HepG2 (cell line): ENCODE data around the gene OGT. TPM values are rescaled to one million over a fixed set of nuclear protein-coding genes. Genes with fewer than 3 reads are reported as not detected.

ENCODE experiments used
- ATAC-seq: fragments of 200-7000 bp; cut with Tn5 transposase; 3 replicates; pipeline ENCODE4 v1.9.1; 2020; ENCODE audit warnings: mild to moderate bottlenecking, moderate library complexity
- BruUV-seq: library from RNA; stranded (reverse); fragments of 400-500 nt; replicated peaks from 2 replicates; lab custom pipeline; 2021; lab: Mats Ljungman, UMichigan
- CTCF ChIA-PET: fragments of 300-600 bp; formaldehyde crosslinking; extraction: SDS; loops from one replicate; lab custom pipeline; 2021; ENCODE audit warnings: low total read pairs, inconsistent platforms, low intra/inter-chr PET ratio; lab: Yijun Ruan, JAX
- POLR2A ChIA-PET: fragments of 350-600 bp; sonication (Branson Sonifier 250); formaldehyde crosslinking; loops from one replicate; lab custom pipeline; 2020; ENCODE audit warnings: antibody characterized with exemption, inconsistent platforms; lab: Yijun Ruan, JAX
- DNase-seq: peaks from one replicate; pipeline ENCODE4 v3.0.0-alpha.2; 2015; ENCODE audit warnings: low spot score
- FAIRE-seq: peaks from 3 replicates; lab custom pipeline; 2011; peaks lifted over from hg19 to GRCh38; lab: Jason Lieb, UNC
- H2AFZ ChIP-seq: one replicate; pipeline ENCODE4 v1.6.1; 2011; ENCODE audit warnings: low read length, inconsistent platforms
- H3K27ac ChIP-seq: fragments of 300-600 bp; 3 replicates; pipeline ENCODE4 v1.8.0; 2011; ENCODE audit warnings: mixed run types, mild to moderate bottlenecking, mixed read lengths, low read length, inconsistent platforms; ENCODE audit not compliant: insufficient read depth; ENCODE audit errors: extremely low read length
- H3K27me3 ChIP-seq, 2 experiments: fragments of 200-600 bp in 1 of 2; 2 replicates in 1 of 2; 3 replicates in 1 of 2; pipeline versions ENCODE4 v1.6.0 to v1.8.0; 2011; ENCODE audit warnings: low read length in 2 of 2, mild to moderate bottlenecking in 2 of 2, moderate library complexity in 2 of 2, inconsistent platforms in 1 of 2; ENCODE audit not compliant: insufficient read depth in 2 of 2, control insufficient read depth in 1 of 2
- H3K36me3 ChIP-seq, 2 experiments: fragments of 200-600 bp in 1 of 2; replicated peaks in 1 of 2; 2 replicates in 1 of 2; 3 replicates in 1 of 2; pipeline versions ENCODE4 v1.5.1 to v1.8.0; 2011; ENCODE audit warnings: low read length in 2 of 2, inconsistent platforms in 1 of 2; ENCODE audit not compliant: insufficient read depth in 2 of 2, control insufficient read depth in 1 of 2
- H3K4me1 ChIP-seq: 2 replicates; pipeline ENCODE4 v1.5.1; 2012; ENCODE audit warnings: low read length, inconsistent platforms; ENCODE audit not compliant: insufficient read depth
- H3K4me2 ChIP-seq: 2 replicates; pipeline ENCODE4 v1.6.0; 2011; ENCODE audit warnings: low read depth, low read length, inconsistent platforms
- H3K4me3 ChIP-seq, 3 experiments: fragments of 200-600 bp in 1 of 3; sonication (generic), shearing (Covaris generic) in 1 of 3; replicated peaks in 1 of 3; 2 replicates each; pipeline ENCODE4 v1.5.1; 2011 to 2016; ENCODE audit warnings: low read length in 3 of 3, inconsistent platforms in 2 of 3, low read depth in 2 of 3, mild to moderate bottlenecking in 2 of 3, control low read depth in 1 of 3, mixed read lengths in 1 of 3; ENCODE audit not compliant: insufficient read depth in 1 of 3
- H3K79me2 ChIP-seq: one replicate; pipeline ENCODE4 v1.6.1; 2011; ENCODE audit warnings: low read length, inconsistent platforms; ENCODE audit not compliant: insufficient read depth
- H3K9ac ChIP-seq: 2 replicates; pipeline ENCODE4 v1.6.0; 2011; ENCODE audit warnings: mild to moderate bottlenecking, low read depth, low read length, inconsistent platforms; ENCODE audit not compliant: insufficient read depth
- H3K9me3 ChIP-seq: 2 replicates; pipeline ENCODE4 v1.5.1; 2012; ENCODE audit warnings: mild to moderate bottlenecking, low read length
- H4K20me1 ChIP-seq: 2 replicates; pipeline ENCODE4 v1.6.0; 2011; ENCODE audit warnings: inconsistent platforms, mild to moderate bottlenecking, low read length, moderate library complexity; ENCODE audit not compliant: insufficient read depth
- ZNF263 ChIP-seq: sonication (generic); formaldehyde crosslinking; IDR thresholded peaks from 2 replicates; pipeline ENCODE4 v1.4.0; 2020; ENCODE audit warnings: missing genetic modification reagents
- ZNF407 ChIP-seq: sonication (generic); formaldehyde crosslinking; IDR thresholded peaks from one replicate; pipeline ENCODE4 v1.5.1; 2020; ENCODE audit warnings: mild to moderate bottlenecking, missing genetic modification reagents; ENCODE audit errors: not compliant biosample characterization
- ZNF713 ChIP-seq: sonication (generic); formaldehyde crosslinking; IDR thresholded peaks from 2 replicates; pipeline ENCODE4 v1.4.0; 2020; ENCODE audit warnings: mild to moderate bottlenecking, missing genetic modification reagents
- WGBS: methylation state at CpG from one replicate; pipeline ENCODE4 v1.1.6; 2017; ENCODE audit warnings: low lambda C conversion rate; 5-methylcytosine and 5-hydroxymethylcytosine counted together
- in situ Hi-C: cut with HindIII; loops from 2 replicates; pipeline ENCODE4 v1.10.0; 2017; ENCODE audit warnings: low pct_unique_long_range_greater_than_20kb; ENCODE audit not compliant: extremely low pct_ligation_motif_present
- intact Hi-C: fragments of 100-400 bp; cut with micrococcal nuclease; formaldehyde crosslinking; loops from one replicate; pipeline ENCODE4 v1.10.0; 2022; ENCODE audit not compliant: unreplicated experiment
- polyA plus RNA-seq, 8 experiments: library from polyadenylated mRNA; depleted of rRNA in 3 of 8; stranded (reverse) in 7 of 8; unstranded in 1 of 8; fragments of >200 nt; fragmentation: Illumina TruSeq in 4 of 8; extraction: Trizol in 4 of 8; gene quantifications; 2 replicates each; pipeline versions ENCODE4 v1.2.1 to v1.2.3, GENCODE V29; 2011 to 2016; ENCODE audit warnings: low read depth in 4 of 8, missing spikeins in 1 of 8, mixed read lengths in 1 of 8; ENCODE audit not compliant: insufficient read depth in 1 of 8
- total RNA-seq, 5 experiments: library from RNA; depleted of rRNA; stranded (reverse); fragments of >200 nt; fragmentation: Illumina TruSeq; extraction: Trizol; gene quantifications; 2 replicates each; pipeline ENCODE4 v1.2.3, GENCODE V29; 2016; ENCODE audit warnings: low read depth in 1 of 5

OGT gene
- total and polyA plus RNA-seq, 2 of the 13 experiments (the other 11 are each of a cell fraction or from before 2014, with no cell fraction given): 71.7 to 463 TPM

- no peak overlapping the region for H2AFZ ChIP-seq
- H3K9me3 ChIP-seq: no peaks in the 10 kb centered on the region
- FAIRE-seq: no peak
- H3K4me2 ChIP-seq: no peak overlapping the region
- ChIA-PET CTCF (no interaction called here), POLR2A (no interaction called here)
- 72% methylated on average over 2 of the region's 2 CpGs for WGBS
- BruUV-seq: no TSS peak
- TF ChIP-seq ZNF407 (CRISPR knock-in tag) (no peak), ZNF263 (CRISPR knock-in tag) (no peak), ZNF713 (CRISPR knock-in tag) (no peak)
- no peaks in the 10 kb centered on the region for H3K79me2 ChIP-seq
- intact Hi-C loops: no loop called here
- no peak for ATAC-seq
- no peaks in the 10 kb centered on the region for H4K20me1 ChIP-seq
- H3K9ac ChIP-seq: no peak overlapping the region
- DNase-seq: no peak
- no peak overlapping the region for H3K27ac ChIP-seq
- no peaks in the 10 kb centered on the region for H3K4me1 ChIP-seq
- H3K4me3 ChIP-seq: no peak overlapping the region
- in situ Hi-C loops: no loop called here
- H3K36me3 ChIP-seq: no peaks in the 10 kb centered on the region
- no peaks in the 10 kb centered on the region for H3K27me3 ChIP-seq
Measured at GRCh38 chrX:71599965-71600364, 67.1 kb downstream of the OGT start.
